Lower leg skin (tissue), 3 donors: Measurements from ENCODE around the gene TM9SF4.

Source experiments
- CTCF ChIP-seq, 3 donors: fragments of 450-650 bp; IDR thresholded peaks; one replicate each; pipeline ENCODE4 v1.5.1; 2016; ENCODE audit warnings: antibody characterized with exemption in 3 of 3, mild to moderate bottlenecking in 3 of 3, moderate library complexity in 2 of 3
- POLR2A ChIP-seq, 2 donors: fragments of 450-650 bp; IDR thresholded peaks; one replicate each; pipeline ENCODE4 v1.6.1; 2016 to 2017; ENCODE audit warnings: antibody characterized with exemption in 2 of 2, mild to moderate bottlenecking in 1 of 2, moderate library complexity in 1 of 2

DNA sequence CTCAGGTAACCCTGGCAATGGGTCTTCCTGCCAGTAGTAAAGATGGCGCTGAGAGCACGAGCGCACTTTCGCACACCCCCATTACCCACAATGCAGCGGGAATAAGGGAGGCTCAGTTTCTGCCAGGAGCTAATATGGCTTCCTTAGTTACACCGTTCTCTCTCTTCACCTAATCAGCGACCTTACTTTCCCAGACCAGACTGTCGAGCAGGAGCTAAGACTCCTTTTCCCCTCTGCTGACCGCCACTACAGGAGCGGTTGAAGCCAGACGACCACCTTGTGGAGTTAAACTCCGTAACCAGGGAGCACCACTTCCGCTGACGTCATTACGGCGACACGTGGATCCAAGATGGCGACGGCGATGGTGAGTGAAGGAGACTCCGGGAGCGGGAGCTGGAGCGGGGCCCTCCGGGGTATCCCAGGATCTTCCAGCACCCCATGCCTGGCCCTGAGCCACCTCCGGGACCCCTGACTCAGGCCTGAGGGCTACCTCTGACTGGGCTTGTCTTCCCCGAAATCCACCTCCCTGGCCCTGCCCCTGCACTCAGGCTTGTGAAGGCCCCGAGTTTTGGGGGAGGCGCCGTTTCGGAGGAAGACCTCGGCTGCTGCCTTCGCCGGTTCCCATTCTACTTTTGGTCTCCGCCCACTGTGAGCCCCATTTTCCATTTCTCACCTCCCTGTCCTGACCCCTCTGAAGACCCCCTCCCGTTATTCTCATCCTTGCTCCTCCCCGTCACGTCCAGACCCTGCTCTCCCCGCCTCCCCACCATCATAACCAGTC, at the start of gene TM9SF4:
- TF ChIP-seq CTCF (IDR thresholded peaks at IDR 0.05) (peak in 1 of 3 donors; percentile 50), POLR2A (IDR thresholded peaks at IDR 0.05) (no peak)
